GM19467 (cell line): ENCODE data around the gene FCER2.
A peak's percentile ranks its signal among the peaks of the same experiment; 100 is the strongest.

Experiments used
- ATAC-seq: cut with Tn5 transposase; IDR thresholded peaks from one replicate; pipeline ENCODE4 v1.9.1; 2021; ENCODE audit warnings: mild to moderate bottlenecking, moderate library complexity; ENCODE audit not compliant: unreplicated experiment

The FCER2 gene

GRCh38 chr19:7679771-7680605 lies 21.9 kb downstream of the FCER2 start:
- ATAC-seq: no peak

GRCh38 chr19:7678971-7679751 lies 22.8 kb downstream of the FCER2 start:
- no peak for ATAC-seq

- ATAC-seq: no peak
These were observed 24.1 kb downstream of the FCER2 start for GRCh38 chr19:7677669-7678311.

- no peak for ATAC-seq
These were observed 25.1 kb downstream of the FCER2 start, which contains the start of gene MCEMP1 for GRCh38 chr19:7676854-7677253. Gene MCEMP1 (plus strand): TSS chr19:7677090. CDS start chr19:7677121, 31 bp downstream.

GRCh38 chr19:7676376-7676775 lies 25.6 kb downstream of the FCER2 start:
- no peak for ATAC-seq

GRCh38 chr19:7674010-7675005 lies 27.6 kb downstream of the FCER2 start:
- no peak for ATAC-seq

- ATAC-seq: no peak
These were observed 29.4 kb downstream of the FCER2 start for GRCh38 chr19:7672522-7672921.

GRCh38 chr19:7670790-7671189 lies 31.1 kb downstream of the FCER2 start:
- ATAC-seq: no peak

- no peak for ATAC-seq
These were observed 31.7 kb downstream of the FCER2 start for GRCh38 chr19:7670150-7670783.

GRCh38 chr19:7669641-7670040 lies 32.3 kb downstream of the FCER2 start:
- no peak for ATAC-seq

- ATAC-seq: no peak
These were observed 33.1 kb downstream of the FCER2 start, which contains the start of gene RETN for GRCh38 chr19:7668842-7669241. Gene RETN (plus strand): TSS chr19:7669049. CDS start chr19:7669327, 278 bp downstream.

GRCh38 chr19:7665076-7665475 lies 36.9 kb downstream of the FCER2 start:
- no peak for ATAC-seq

- no peak for ATAC-seq
These were observed 38.2 kb downstream of the FCER2 start for GRCh38 chr19:7663706-7664105.

- no peak for ATAC-seq
These were observed 39.3 kb downstream of the FCER2 start for GRCh38 chr19:7662657-7663056.

GRCh38 chr19:7661744-7662538 lies 40.0 kb downstream of the FCER2 start:
- no peak for ATAC-seq

GRCh38 chr19:7658219-7658686 lies 43.7 kb downstream of the FCER2 start:
- peak; percentile 79 for ATAC-seq

GRCh38 chr19:7657131-7657751 lies 44.7 kb downstream of the FCER2 start:
- no peak for ATAC-seq

GRCh38 chr19:7655581-7655980 lies 46.4 kb downstream of the FCER2 start:
- no peak for ATAC-seq
